GM19240 (cell line): ENCODE measurements around the gene MBLAC2.

Experiments
- DNase-seq: peaks from one replicate; pipeline ENCODE4 v3.0.0; 2011; ENCODE audit warnings: low spot score; ENCODE audit not compliant: insufficient read length

The MBLAC2 gene

DNA sequence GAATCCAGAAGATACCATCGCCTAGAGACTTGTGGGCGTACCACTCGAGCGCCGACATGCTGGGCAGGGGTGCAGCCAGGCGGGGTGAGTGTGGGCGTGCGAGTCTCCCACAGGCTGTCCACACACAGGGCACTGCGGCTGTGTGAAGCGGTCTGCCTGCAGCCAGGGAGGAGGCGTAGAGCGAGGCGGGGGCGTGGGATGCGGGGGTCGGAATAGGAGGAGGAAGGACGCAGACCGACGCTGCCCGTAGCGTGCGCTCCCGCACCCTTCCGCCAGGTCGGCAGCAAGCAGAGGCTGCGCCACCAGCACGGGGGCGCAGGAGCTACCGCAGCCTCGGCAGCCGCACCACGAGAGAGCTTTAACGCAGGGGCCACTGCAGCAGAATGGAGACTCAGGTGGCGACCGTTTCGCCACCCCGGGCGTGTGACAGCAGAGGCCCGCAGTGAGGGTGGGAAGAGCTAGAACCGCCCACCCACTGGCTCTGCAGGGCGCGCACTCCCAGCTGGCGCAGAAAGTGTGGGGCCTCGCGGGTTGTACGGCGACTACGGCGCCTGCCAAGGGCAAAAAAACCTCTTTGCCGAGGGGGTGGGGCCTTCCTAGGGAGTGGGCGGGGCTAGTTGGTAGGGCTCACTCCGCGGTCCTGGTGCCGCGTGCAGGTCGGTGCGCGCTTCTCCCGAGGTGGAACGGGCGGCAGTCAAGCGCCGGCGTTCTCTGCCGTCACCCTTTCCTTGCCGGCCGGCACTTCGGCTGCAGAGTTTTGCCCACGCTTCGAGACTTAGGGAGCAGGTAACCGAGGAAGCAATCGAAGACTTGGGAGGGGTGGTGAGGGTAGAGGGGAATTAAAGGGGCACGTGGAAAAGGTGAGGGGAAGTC lies at the start of gene MBLAC2, which contains the start of gene POLR3G:
Gene MBLAC2, minus strand, starts transcription at position 537 of the 873 bp plus-strand sequence. Its CDS starts 479 bp downstream, at position 58.
Gene POLR3G, plus strand, starts transcription at position 630 of the 873 bp plus-strand sequence. CDS start 10,704 bp downstream, outside the sequence.
- peak; percentile 42 for DNase-seq

- no peak for DNase-seq
Observed at GRCh38 chr5:90519081-90519480, 44.5 kb upstream of the MBLAC2 start.

GRCh38 chr5:90518661-90519060 lies 44.1 kb upstream of the MBLAC2 start:
- no peak for DNase-seq

DNA sequence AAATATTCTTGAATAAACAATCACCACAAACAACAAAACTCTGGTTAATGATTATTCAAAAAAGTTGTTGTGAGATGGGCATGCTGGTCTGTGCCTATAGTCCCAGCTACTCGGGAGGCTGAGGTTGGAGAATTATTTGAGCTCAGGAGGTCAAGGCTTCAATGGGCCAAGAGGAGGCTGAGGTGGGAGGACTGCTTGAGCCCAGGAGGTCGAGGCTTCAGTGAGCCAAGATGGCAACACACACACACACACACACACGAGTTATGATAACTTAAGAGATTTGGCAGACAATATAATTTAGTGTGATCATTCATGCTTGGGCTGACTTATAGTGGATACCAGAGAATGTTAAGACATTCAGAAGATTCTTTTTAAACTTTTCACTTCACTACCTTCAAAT lies 39.9 kb upstream of the MBLAC2 start:
- no peak for DNase-seq

- DNase-seq, result no peak
Observed at GRCh38 chr5:90510438-90510837, 35.9 kb upstream of the MBLAC2 start.

GRCh38 chr5:90506221-90506620 lies 31.6 kb upstream of the MBLAC2 start:
- no peak for DNase-seq

GRCh38 chr5:90504743-90505142 lies 30.2 kb upstream of the MBLAC2 start:
- no peak for DNase-seq

DNA sequence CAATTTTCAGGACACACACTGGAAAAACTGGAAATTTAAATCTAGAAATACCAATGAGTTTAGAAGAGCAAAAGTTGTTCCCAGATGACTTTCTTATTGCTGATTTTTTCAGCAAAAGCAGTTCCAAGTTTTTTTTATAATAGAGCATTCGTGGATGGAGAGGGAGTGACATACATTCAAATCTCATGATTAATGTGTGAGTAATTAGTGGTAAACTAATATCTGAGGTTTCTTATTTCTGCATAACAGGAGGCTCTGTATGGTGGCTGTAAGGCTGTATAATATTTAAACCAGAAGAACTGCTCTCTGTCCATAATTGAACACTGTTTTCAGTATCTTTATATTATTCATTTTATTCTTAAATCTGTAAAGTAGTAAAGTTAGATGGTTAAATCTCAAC lies 29.0 kb upstream of the MBLAC2 start:
- no peak for DNase-seq

GRCh38 chr5:90495146-90495545 lies 20.6 kb upstream of the MBLAC2 start:
- DNase-seq, result no peak

GRCh38 chr5:90494043-90494442 lies 19.5 kb upstream of the MBLAC2 start:
- no peak for DNase-seq

GRCh38 chr5:90488791-90489190 lies 14.2 kb upstream of the MBLAC2 start:
- DNase-seq, result no peak

- no peak for DNase-seq
Observed at GRCh38 chr5:90484540-90484939, 10.0 kb upstream of the MBLAC2 start.

GRCh38 chr5:90483206-90483605 lies 8.6 kb upstream of the MBLAC2 start:
- DNase-seq, result no peak

GRCh38 chr5:90480699-90481098 lies 6.1 kb upstream of the MBLAC2 start:
- no peak for DNase-seq

DNA sequence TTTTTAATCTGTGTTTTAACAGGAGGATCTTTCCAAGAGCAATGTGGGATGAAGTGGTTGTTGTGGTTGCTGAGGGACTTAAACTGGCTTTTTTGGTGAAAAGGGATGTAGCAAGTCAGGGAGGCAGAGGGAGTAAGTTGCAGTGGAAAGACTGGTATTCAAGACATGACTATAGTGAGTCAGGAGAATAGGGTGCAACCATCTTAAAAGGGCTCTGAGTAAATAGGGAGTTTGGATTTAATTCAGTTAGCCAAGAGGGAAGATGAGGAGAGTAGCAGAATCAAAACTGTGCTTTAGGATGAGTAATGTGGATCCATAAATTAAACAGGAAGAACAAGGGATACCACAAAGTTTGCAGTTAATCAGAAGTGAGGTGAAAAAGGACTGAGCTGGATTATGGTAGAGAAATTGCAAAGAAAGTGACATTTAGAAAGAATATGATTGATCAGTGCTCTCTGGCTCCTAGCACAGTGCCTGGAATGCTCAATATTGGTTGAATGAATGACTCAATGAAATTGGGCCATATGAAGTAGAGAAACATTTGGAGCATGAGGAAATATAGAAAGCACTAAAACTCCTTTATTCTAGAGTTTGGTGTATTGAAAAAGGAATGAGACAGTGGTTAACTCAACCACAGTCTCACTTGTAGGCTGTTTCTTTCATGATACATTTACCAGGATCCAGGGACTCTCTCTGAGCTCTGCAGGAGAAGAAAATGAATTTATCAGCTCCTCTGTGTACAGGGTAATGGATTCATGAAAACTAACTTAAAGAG lies 5.2 kb upstream of the MBLAC2 start:
- DNase-seq, result no peak

- DNase-seq, result no peak
Observed at GRCh38 chr5:90477621-90478215, 3.1 kb upstream of the MBLAC2 start.

DNA sequence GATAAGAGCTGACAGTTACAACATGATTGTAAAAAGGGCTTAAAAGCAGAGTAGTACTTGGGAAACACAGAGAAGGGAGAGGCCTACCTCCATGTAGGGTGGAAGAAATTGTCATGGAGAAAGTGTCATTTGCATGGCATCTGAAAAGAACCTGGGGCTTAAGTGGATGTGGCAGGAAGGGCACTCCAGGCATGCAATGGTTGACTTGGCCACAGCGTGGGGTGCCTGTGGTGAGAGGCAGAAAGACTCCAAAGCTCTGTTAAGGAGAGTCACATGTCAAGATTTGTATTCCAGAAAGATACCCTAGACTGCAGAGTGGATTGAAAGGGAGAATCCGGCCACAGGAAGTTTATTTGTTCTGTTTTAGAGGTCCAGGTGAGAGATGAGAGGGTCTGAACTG lies 2.5 kb upstream of the MBLAC2 start:
- DNase-seq, result no peak

DNA sequence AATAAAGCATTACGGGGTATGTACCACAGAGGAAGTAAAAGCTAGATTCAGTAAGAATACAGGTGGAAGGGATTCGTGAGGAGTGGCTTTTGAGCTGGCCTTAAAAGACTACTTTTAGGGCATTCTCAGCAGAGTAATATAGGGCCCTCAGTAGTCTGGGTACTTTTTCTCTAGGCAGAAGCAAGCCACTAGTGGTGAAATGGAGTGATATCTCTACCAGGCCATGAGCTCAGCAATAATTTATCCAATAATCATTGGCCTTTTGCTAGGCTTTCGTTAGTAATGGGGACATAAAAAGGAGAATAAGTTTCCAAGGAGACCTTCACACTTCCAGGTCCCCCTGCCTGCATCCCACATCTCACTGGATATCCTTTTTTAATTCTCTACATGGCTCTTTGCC lies 1.8 kb upstream of the MBLAC2 start:
- DNase-seq, result no peak

GRCh38 chr5:90475436-90475980 lies 937 bp upstream of the MBLAC2 start:
- DNase-seq, result no peak

DNA sequence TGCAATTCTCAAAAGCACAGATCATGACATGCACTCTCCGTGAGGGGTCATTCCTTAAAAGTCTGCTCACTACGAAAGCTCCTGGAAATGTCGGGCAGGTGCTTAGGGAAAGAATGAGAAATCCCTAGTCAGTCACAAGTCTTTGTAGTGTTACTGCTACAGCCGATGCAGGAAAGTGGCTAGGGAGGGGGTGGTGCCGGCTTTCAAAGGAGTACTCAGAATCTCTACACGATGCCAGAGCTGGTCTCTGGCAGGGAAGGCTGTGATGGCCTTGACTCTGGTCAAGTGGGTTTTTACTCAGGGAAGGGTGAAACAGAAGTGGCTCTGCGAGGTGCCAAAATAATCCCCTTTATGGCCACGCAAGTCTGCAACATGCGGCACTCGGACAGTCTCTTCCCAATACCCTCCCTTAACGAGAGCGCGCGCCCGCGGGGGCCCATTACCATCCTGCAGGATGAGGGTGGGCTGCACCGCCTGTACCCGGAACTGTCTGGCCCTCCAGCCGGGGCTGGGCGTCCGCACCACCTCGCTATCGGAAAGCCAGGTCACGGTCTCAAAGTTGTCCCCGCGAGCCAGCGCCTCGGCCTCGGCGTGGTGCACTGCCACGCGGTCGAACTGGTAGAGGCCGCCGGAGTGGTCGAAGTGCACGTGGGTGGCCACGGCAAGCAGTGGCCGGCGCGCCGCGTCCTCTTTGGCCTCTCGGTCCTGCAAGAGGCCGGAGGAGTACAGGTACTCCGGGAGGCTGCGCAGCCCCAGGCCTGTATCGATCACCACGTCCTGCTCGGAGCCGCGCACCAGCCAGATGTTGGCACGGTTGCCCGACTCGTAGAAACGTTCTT lies 956 bp downstream of the MBLAC2 start:
- DNase-seq, result no peak
